Mesothelial cell of epicardium (in vitro differentiated cells): Measurements from ENCODE around the gene MAGI2. TPM values are rescaled to one million over a fixed set of nuclear protein-coding genes. Genes with fewer than 3 reads are reported as not detected.

Experiments used
- DNase-seq, 2 experiments: peaks; one replicate each; pipeline ENCODE4 v3.0.0; 2021; ENCODE audit warnings: low spot score in 2 of 2; ENCODE audit not compliant: unreplicated experiment in 2 of 2
- H3K27ac Mint-ChIP-seq: 2 replicates; pipeline ENCODE4 v1.8.0; 2021; ENCODE audit warnings: mixed read lengths
- H3K27me3 Mint-ChIP-seq: 2 replicates; pipeline ENCODE4 v1.8.0; 2021; ENCODE audit warnings: low read depth, mixed read lengths
- H3K36me3 Mint-ChIP-seq: 2 replicates; pipeline ENCODE4 v1.8.0; 2021; ENCODE audit warnings: mixed read lengths
- H3K4me1 Mint-ChIP-seq: 2 replicates; pipeline ENCODE4 v1.8.0; 2021; ENCODE audit warnings: mixed read lengths
- H3K4me3 Mint-ChIP-seq: 2 replicates; pipeline ENCODE4 v1.8.0; 2021; ENCODE audit warnings: mild to moderate bottlenecking, moderate library complexity, mixed read lengths
- H3K9me3 Mint-ChIP-seq: 2 replicates; pipeline ENCODE4 v1.8.0; 2021; ENCODE audit warnings: mixed read lengths
- CTCF ChIP-seq: fragments of 200-600 bp; sonication (generic); IDR thresholded peaks from one replicate; pipeline ENCODE4 v1.5.0; 2021; ENCODE audit warnings: antibody characterized with exemption; ENCODE audit not compliant: unreplicated experiment
- total RNA-seq: library from RNA; stranded (reverse); gene quantifications from 3 replicates; pipeline ENCODE4 v1.2.1, GENCODE V29; 2021

Gene MAGI2
- total RNA-seq, 1 donor from 2014 or later, result 38.4 TPM

DNA sequence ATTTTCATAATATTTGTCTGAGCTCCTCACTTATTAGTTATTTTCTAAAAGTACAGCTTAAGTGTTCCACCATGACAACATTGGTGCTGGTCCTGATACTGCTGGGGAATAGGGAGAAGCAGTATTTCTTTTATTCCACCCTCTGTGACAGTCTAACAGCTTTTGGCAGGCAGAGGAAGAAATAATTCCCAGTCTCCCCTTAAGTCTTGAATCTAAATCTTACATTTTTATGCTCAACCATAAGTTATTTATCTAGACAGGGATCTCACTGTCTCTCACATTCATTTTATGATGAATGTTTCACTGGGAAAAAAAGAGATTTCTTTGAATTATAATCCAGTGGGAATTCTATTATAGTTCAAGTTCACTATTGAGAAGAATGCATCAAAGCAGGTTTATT lies 71.5 kb downstream of the MAGI2 start:
- no peak for DNase-seq
- H3K36me3 Mint-ChIP-seq, result peaks cover 1% of the 10 kb centered on the region
- no peak overlapping the region for H3K27ac Mint-ChIP-seq
- peaks cover 11% of the 10 kb centered on the region for H3K4me1 Mint-ChIP-seq
- TF ChIP-seq CTCF, result no peak
- no peak overlapping the region for H3K4me3 Mint-ChIP-seq
- no peaks in the 10 kb centered on the region for H3K9me3 Mint-ChIP-seq
- H3K27me3 Mint-ChIP-seq, result no peaks in the 10 kb centered on the region

DNA sequence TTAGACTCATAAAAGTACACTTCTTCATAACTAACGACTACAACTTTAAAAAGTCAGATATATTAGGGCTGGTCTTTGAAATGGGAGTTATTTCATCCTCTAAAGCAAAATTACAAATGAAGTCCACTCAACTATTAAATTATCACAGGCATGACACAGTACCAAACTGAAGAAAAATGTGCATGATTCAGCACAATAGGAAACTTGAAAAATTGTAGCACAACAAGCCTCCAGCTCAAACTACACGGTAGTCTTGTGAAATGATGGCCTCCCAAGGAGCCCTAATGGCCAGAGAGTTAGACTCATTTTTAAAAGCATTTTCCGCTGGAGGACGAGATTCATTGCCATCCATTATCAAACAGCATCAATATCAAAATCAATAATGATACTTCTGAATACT lies 76.4 kb downstream of the MAGI2 start:
- Mint-ChIP-seq H3K9me3 (peaks cover 4% of the 10 kb centered on the region), H3K27me3 (no peaks in the 10 kb centered on the region), H3K4me3 (no peak overlapping the region), H3K27ac (no peak overlapping the region), H3K4me1 (peaks cover 11% of the 10 kb centered on the region), H3K36me3 (peaks cover 1% of the 10 kb centered on the region)
- no peak for DNase-seq
- no peak for TF ChIP-seq CTCF

DNA sequence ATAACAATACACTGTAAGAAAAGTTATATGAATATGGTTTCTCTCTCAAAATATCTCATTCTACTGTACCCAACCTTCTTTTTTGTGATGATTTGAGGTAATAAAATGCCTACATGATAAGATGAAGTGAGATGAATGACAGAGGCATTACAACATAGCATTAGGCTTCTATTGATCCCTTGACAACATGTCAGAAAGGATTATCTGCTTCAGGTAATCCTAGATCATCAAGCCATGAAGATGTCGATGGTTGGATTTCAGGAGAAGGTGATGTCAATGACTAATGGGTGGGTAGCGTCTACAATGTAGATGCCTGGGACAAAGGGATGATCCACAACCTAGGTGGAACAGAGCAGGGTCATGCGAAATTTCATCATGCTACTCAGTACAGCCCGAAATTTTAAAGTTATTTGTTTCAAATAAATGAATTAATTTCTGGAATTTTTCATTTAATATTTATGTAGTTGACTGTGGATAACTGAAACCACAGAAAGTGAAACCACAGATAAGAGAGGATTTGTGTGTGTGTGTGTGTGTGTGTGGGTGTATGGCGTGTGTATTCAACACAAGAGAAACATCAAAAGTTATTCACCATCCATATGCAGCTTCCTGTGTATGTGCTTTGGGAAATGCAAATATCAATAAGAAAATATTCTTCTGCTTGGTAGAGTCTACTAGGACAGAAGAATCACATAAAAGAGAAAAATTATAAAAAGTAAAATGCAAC lies 77.0 kb downstream of the MAGI2 start:
- Mint-ChIP-seq H3K36me3 (peaks cover 1% of the 10 kb centered on the region), H3K4me3 (no peak overlapping the region), H3K9me3 (peaks cover 4% of the 10 kb centered on the region), H3K4me1 (peaks cover 7% of the 10 kb centered on the region), H3K27ac (no peak overlapping the region), H3K27me3 (no peaks in the 10 kb centered on the region)
- TF ChIP-seq CTCF, result no peak
- no peak for DNase-seq

GRCh38 chr7:79361214-79361613 lies 92.3 kb downstream of the MAGI2 start:
- Mint-ChIP-seq H3K27ac (no peak overlapping the region), H3K36me3 (peaks cover 7% of the 10 kb centered on the region)
- DNase-seq, result no peak

DNA sequence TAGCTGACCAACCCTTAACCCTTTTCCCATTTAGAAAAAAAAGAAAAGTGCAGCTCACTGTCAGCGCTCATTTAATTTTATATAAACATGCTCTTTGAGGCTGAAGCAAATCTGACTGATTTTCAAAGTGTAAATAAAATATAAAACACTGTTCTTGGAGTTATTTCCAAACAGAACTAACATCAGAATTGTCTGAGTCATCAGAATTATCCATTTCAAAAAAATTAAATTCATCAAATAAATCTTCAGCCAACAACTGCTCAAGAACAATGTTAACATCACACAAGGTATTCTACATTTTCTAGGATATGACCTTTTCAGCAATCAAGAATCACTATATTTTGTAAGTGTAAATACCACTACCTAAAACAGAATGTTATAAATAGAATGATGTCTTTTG lies 93.6 kb downstream of the MAGI2 start:
- no peak overlapping the region for H3K27ac Mint-ChIP-seq
- H3K4me3 Mint-ChIP-seq, result no peak overlapping the region
- no peaks in the 10 kb centered on the region for H3K4me1 Mint-ChIP-seq
- H3K9me3 Mint-ChIP-seq, result peaks cover 29% of the 10 kb centered on the region
- no peaks in the 10 kb centered on the region for H3K27me3 Mint-ChIP-seq
- H3K36me3 Mint-ChIP-seq, result peaks cover 7% of the 10 kb centered on the region
- no peak for DNase-seq
- no peak for TF ChIP-seq CTCF

More at GRCh38 chr7:79361214-79361613, 92.3 kb downstream of the MAGI2 start:
- Mint-ChIP-seq H3K4me1 (no peaks in the 10 kb centered on the region), H3K9me3 (peaks cover 29% of the 10 kb centered on the region), H3K27me3 (no peaks in the 10 kb centered on the region), H3K4me3 (no peak overlapping the region)
- TF ChIP-seq CTCF, result no peak

DNA sequence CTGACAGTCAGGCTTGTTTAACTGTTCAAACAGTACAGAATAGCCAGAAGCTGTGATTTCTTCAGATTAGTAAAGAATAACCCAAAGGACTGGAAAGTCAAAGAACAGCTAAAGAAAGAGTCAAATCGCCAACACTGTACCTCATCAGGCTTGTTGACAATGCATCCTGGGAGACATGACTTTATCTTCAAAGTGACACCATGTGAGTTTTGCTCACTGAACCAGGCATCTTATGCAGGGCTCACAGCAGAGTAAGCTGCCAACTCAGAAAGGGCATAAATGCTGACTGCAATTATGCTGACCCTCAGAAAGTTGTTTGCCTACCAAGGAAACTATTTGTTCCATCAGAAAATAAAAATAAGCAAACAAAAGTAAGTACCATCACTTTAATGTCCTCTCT lies 96.4 kb downstream of the MAGI2 start:
- Mint-ChIP-seq H3K9me3 (peaks cover 25% of the 10 kb centered on the region), H3K4me3 (no peak overlapping the region), H3K36me3 (peaks cover 7% of the 10 kb centered on the region), H3K27ac (no peak overlapping the region), H3K4me1 (peaks cover 3% of the 10 kb centered on the region), H3K27me3 (no peaks in the 10 kb centered on the region)
- DNase-seq, result no peak
- TF ChIP-seq CTCF, result no peak
